ENCODE data around the gene HES1.

DNA sequence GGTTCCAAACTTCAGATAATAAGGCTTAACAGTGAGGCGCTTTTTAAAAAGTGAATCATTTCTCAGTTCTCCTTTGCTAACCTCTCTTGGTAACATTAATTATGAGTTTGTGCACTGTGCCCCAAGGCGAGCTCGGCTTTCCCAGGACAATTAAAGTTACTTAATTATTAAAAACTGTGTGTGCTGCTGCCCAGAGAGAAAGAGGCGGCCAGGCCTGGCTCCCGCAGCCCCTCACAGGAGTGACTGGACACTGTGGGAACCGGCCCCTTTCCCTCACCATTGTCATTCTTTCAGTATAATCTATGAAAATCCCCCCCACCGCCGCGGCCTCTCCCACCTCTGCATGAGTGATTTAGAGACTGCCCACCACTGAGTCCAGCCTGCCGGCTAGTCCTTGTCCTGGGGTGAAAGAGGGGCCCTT is 43.1 kb upstream of the HES1 start:
- TF ChIP-seq, protein P1, sequence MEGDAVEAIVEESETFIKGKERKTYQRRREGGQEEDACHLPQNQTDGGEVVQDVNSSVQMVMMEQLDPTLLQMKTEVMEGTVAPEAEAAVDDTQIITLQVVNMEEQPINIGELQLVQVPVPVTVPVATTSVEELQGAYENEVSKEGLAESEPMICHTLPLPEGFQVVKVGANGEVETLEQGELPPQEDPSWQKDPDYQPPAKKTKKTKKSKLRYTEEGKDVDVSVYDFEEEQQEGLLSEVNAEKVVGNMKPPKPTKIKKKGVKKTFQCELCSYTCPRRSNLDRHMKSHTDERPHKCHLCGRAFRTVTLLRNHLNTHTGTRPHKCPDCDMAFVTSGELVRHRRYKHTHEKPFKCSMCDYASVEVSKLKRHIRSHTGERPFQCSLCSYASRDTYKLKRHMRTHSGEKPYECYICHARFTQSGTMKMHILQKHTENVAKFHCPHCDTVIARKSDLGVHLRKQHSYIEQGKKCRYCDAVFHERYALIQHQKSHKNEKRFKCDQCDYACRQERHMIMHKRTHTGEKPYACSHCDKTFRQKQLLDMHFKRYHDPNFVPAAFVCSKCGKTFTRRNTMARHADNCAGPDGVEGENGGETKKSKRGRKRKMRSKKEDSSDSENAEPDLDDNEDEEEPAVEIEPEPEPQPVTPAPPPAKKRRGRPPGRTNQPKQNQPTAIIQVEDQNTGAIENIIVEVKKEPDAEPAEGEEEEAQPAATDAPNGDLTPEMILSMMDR (IDR thresholded peaks at IDR 0.05) = no peak
- TF ChIP-seq POLR2A (IDR thresholded peaks at IDR 0.05) (no peak), EP300 (IDR thresholded peaks at IDR 0.05) (no peak)

All from sigmoid colon (tissue), 4 donors.